HG03575 (cell line): Measurements from ENCODE around the gene RNF152.

Experiments
- ATAC-seq: cut with Tn5 transposase; IDR thresholded peaks from one replicate; pipeline ENCODE4 v1.9.1; 2021; ENCODE audit not compliant: unreplicated experiment, insufficient number of reproducible peaks, low FRiP score; ENCODE audit errors: extremely low read depth

RNF152 gene

GRCh38 chr18:61856678-61857077, 36.1 kb downstream of the RNF152 start:
- no peak for ATAC-seq

- ATAC-seq = no peak
These were observed 37.1 kb downstream of the RNF152 start for GRCh38 chr18:61855449-61856378.

GRCh38 chr18:61854578-61855448, 38.0 kb downstream of the RNF152 start:
- no peak for ATAC-seq

- ATAC-seq = no peak
These were observed 39.0 kb downstream of the RNF152 start for GRCh38 chr18:61853855-61854254.

GRCh38 chr18:61852496-61852895, 40.3 kb downstream of the RNF152 start:
- ATAC-seq = no peak

GRCh38 chr18:61851940-61852451, 40.8 kb downstream of the RNF152 start:
- ATAC-seq = no peak

- ATAC-seq = no peak
These were observed 41.5 kb downstream of the RNF152 start for GRCh38 chr18:61851279-61851678.

- ATAC-seq = no peak
These were observed 42.1 kb downstream of the RNF152 start for GRCh38 chr18:61850756-61851155.

GRCh38 chr18:61847164-61847791, 45.5 kb downstream of the RNF152 start:
- no peak for ATAC-seq

- no peak for ATAC-seq
These were observed 47.6 kb downstream of the RNF152 start for GRCh38 chr18:61845197-61845596.

GRCh38 chr18:61844726-61845125, 48.1 kb downstream of the RNF152 start:
- ATAC-seq = no peak

GRCh38 chr18:61842146-61842545, 50.7 kb downstream of the RNF152 start:
- ATAC-seq = no peak

- no peak for ATAC-seq
These were observed 51.1 kb downstream of the RNF152 start for GRCh38 chr18:61841706-61842105.

GRCh38 chr18:61840324-61840723, 52.5 kb downstream of the RNF152 start:
- ATAC-seq = no peak

- ATAC-seq = no peak
These were observed 54.3 kb downstream of the RNF152 start for GRCh38 chr18:61838521-61838920.

- no peak for ATAC-seq
These were observed 58.8 kb downstream of the RNF152 start for GRCh38 chr18:61833978-61834377.

- ATAC-seq = no peak
These were observed 59.4 kb downstream of the RNF152 start for GRCh38 chr18:61833387-61833786.

GRCh38 chr18:61832858-61833257, 59.9 kb downstream of the RNF152 start:
- no peak for ATAC-seq

- ATAC-seq = no peak
These were observed 61.7 kb downstream of the RNF152 start for GRCh38 chr18:61831071-61831470.
